SHP77 (cell line): ENCODE measurements around the gene MBD4.

Source experiments
- DNase-seq, 2 experiments: peaks; one replicate each; lab custom pipeline; 2025; lab: John Stamatoyannopoulos, UW

Gene MBD4

GRCh38 chr3:129463094-129463493 lies 23.3 kb upstream of the MBD4 start:
- DNase-seq = no peak

GRCh38 chr3:129462361-129462968 lies 22.7 kb upstream of the MBD4 start:
- DNase-seq = no peak

- no peak for DNase-seq
These were observed 21.9 kb upstream of the MBD4 start for GRCh38 chr3:129461461-129462146.

- DNase-seq = no peak
These were observed 21.3 kb upstream of the MBD4 start for GRCh38 chr3:129461022-129461421.

- DNase-seq = no peak
These were observed 20.8 kb upstream of the MBD4 start for GRCh38 chr3:129460572-129460971.

- no peak for DNase-seq
These were observed 20.4 kb upstream of the MBD4 start for GRCh38 chr3:129460155-129460554.

- no peak for DNase-seq
These were observed 14.0 kb upstream of the MBD4 start for GRCh38 chr3:129453732-129454131.

GRCh38 chr3:129449279-129450115 lies 9.7 kb upstream of the MBD4 start:
- no peak for DNase-seq

GRCh38 chr3:129448186-129448895 lies 8.6 kb upstream of the MBD4 start:
- DNase-seq = no peak

GRCh38 chr3:129446926-129447325 lies 7.2 kb upstream of the MBD4 start:
- DNase-seq = no peak

- no peak for DNase-seq
These were observed 5.7 kb upstream of the MBD4 start for GRCh38 chr3:129445471-129445870.

- no peak for DNase-seq
These were observed 3.2 kb upstream of the MBD4 start for GRCh38 chr3:129442947-129443346.

GRCh38 chr3:129442486-129442885 lies 2.7 kb upstream of the MBD4 start:
- no peak for DNase-seq

- DNase-seq = no peak
These were observed 2.0 kb upstream of the MBD4 start for GRCh38 chr3:129441782-129442181.

- no peak for DNase-seq
These were observed 1.5 kb upstream of the MBD4 start for GRCh38 chr3:129441215-129441614.

- no peak for DNase-seq
These were observed 956 bp upstream of the MBD4 start for GRCh38 chr3:129440618-129441190.

GRCh38 chr3:129439226-129439816 lies 427 bp downstream of the MBD4 start:
- DNase-seq = no peak

- DNase-seq = no peak
These were observed 4.4 kb downstream of the MBD4 start for GRCh38 chr3:129435367-129435766.

- no peak for DNase-seq
These were observed 5.6 kb downstream of the MBD4 start for GRCh38 chr3:129434140-129434539.

- DNase-seq = no peak
These were observed 6.2 kb downstream of the MBD4 start for GRCh38 chr3:129433565-129433964.

GRCh38 chr3:129432671-129433070 lies 7.1 kb downstream of the MBD4 start:
- DNase-seq = no peak

- DNase-seq = no peak
These were observed 7.7 kb downstream of the MBD4 start for GRCh38 chr3:129432036-129432435.
